Uterus (tissue), 4 donors: ENCODE results near the gene NEGR1. TPM values are rescaled to one million over a fixed set of nuclear protein-coding genes. Genes with fewer than 3 reads are reported as not detected.

Source experiments
- DNase-seq, 2 donors: peaks; one replicate each; pipeline ENCODE4 v3.0.0-alpha.2; 2019 to 2020
- H3K27ac ChIP-seq, 2 donors: fragments of 200-600 bp; sonication (generic); 1 replicate in 1 of 2; 2 replicates in 1 of 2; pipeline ENCODE4 v1.5.1; 2016 to 2018
- H3K27me3 ChIP-seq, 2 donors: fragments of 200-600 bp; sonication (generic); one replicate each; pipeline ENCODE4 v1.5.1; 2018 to 2019; ENCODE audit warnings: control low read depth in 1 of 2
- H3K36me3 ChIP-seq, 2 donors: fragments of 200-600 bp; sonication (generic); one replicate each; pipeline ENCODE4 v1.5.1; 2019; ENCODE audit warnings: control low read depth in 1 of 2
- H3K4me1 ChIP-seq, 2 donors: fragments of 200-600 bp; sonication (generic); one replicate each; pipeline ENCODE4 v1.5.1; 2018 to 2019; ENCODE audit warnings: control low read depth in 1 of 2
- H3K4me3 ChIP-seq, 2 donors: fragments of 200-600 bp; sonication (generic); 1 replicate in 1 of 2; 2 replicates in 1 of 2; pipeline ENCODE4 v1.5.1; 2018 to 2019; ENCODE audit warnings: mild to moderate bottlenecking in 1 of 2
- H3K9me3 ChIP-seq, 2 donors: fragments of 200-600 bp; sonication (generic); one replicate each; pipeline ENCODE4 v1.5.1; 2019; ENCODE audit warnings: control low read depth in 1 of 2
- CTCF ChIP-seq, 4 experiments: fragments of 200-600 bp in 2 of 4; fragments of 450-650 bp in 2 of 4; sonication (generic) in 2 of 4; IDR thresholded peaks; one replicate each; pipeline ENCODE4 v1.5.1; 2016 to 2019; ENCODE audit warnings: antibody characterized with exemption in 4 of 4, mild to moderate bottlenecking in 2 of 4, moderate library complexity in 1 of 4
- POLR2A ChIP-seq, 2 donors: fragments of 450-650 bp; IDR thresholded peaks; one replicate each; pipeline ENCODE4 v1.6.1; 2016; ENCODE audit warnings: antibody characterized with exemption in 2 of 2, mild to moderate bottlenecking in 1 of 2, moderate library complexity in 1 of 2
- intact Hi-C: fragments of 100-400 bp; cut with DNase I; formaldehyde crosslinking; loops from one replicate; pipeline ENCODE4 v1.15.1; 2023; ENCODE audit warnings: low total_unique reads
- total RNA-seq, 4 donors: library from RNA; depleted of rRNA in 3 of 4; stranded (reverse); fragments of >200 nt in 3 of 4; gene quantifications; one replicate each; pipeline versions ENCODE4 v1.1.0 to v1.2.4, GENCODE V29; 2014 to 2023
- donor health status: DM: yes; HTN: yes; CAD: no.

Gene NEGR1
- total RNA-seq, 4 donors from 2014 or later, result 6.7 to 42.9 (median 33.3) TPM

GRCh38 chr1:71645015-71645414, 637.3 kb downstream of the NEGR1 start:
- no peaks in the 10 kb centered on the region for H3K4me1 ChIP-seq
- intact Hi-C loops, result no loop called here
- no peaks in the 10 kb centered on the region for H3K36me3 ChIP-seq
- no peak for TF ChIP-seq CTCF (IDR thresholded peaks at IDR 0.05)
- TF ChIP-seq POLR2A (IDR thresholded peaks at IDR 0.05), result no peak
- no peaks in the 10 kb centered on the region for H3K27me3 ChIP-seq
- no peak for DNase-seq
- H3K4me3 ChIP-seq, result no peak overlapping the region
- H3K27ac ChIP-seq, result no peak overlapping the region
- H3K9me3 ChIP-seq, result no peaks in the 10 kb centered on the region

- Histone ChIP-seq H3K27ac (no peak overlapping the region), H3K9me3 (no peaks in the 10 kb centered on the region), H3K36me3 (no peaks in the 10 kb centered on the region), H3K27me3 (no peaks in the 10 kb centered on the region), H3K4me3 (no peak overlapping the region), H3K4me1 (no peaks in the 10 kb centered on the region)
- TF ChIP-seq POLR2A (IDR thresholded peaks at IDR 0.05), result no peak
- TF ChIP-seq CTCF (IDR thresholded peaks at IDR 0.05), result no peak
- intact Hi-C loops, result no loop called here
- DNase-seq, result no peak
These were observed 640.4 kb downstream of the NEGR1 start for GRCh38 chr1:71641903-71642302.

- no peak for DNase-seq
- Histone ChIP-seq H3K4me1 (no peaks in the 10 kb centered on the region), H3K4me3 (no peak overlapping the region), H3K27me3 (no peaks in the 10 kb centered on the region), H3K36me3 (no peaks in the 10 kb centered on the region), H3K9me3 (no peaks in the 10 kb centered on the region), H3K27ac (no peak overlapping the region)
- TF ChIP-seq POLR2A (IDR thresholded peaks at IDR 0.05) (no peak), CTCF (IDR thresholded peaks at IDR 0.05) (no peak)
- intact Hi-C loops, result no loop called here
These were observed 641.3 kb downstream of the NEGR1 start for GRCh38 chr1:71640998-71641397.

- Histone ChIP-seq H3K27ac (no peak overlapping the region), H3K4me1 (no peaks in the 10 kb centered on the region), H3K27me3 (no peaks in the 10 kb centered on the region), H3K4me3 (no peak overlapping the region), H3K9me3 (no peaks in the 10 kb centered on the region), H3K36me3 (no peaks in the 10 kb centered on the region)
- no peak for DNase-seq
- intact Hi-C loops, result no loop called here
- no peak for TF ChIP-seq CTCF (IDR thresholded peaks at IDR 0.05)
- TF ChIP-seq POLR2A (IDR thresholded peaks at IDR 0.05), result no peak
These were observed 642.2 kb downstream of the NEGR1 start for GRCh38 chr1:71640116-71640515.

GRCh38 chr1:71638081-71638766, 644.1 kb downstream of the NEGR1 start:
- TF ChIP-seq POLR2A (IDR thresholded peaks at IDR 0.05) (no peak), CTCF (IDR thresholded peaks at IDR 0.05) (no peak)
- Histone ChIP-seq H3K36me3 (no peaks in the 10 kb centered on the region), H3K27ac (no peak overlapping the region), H3K27me3 (no peaks in the 10 kb centered on the region), H3K4me3 (no peak overlapping the region), H3K4me1 (no peaks in the 10 kb centered on the region), H3K9me3 (no peaks in the 10 kb centered on the region)
- DNase-seq, result no peak
- intact Hi-C loops, result no loop called here
